GM10248 (cell line): ENCODE data around the gene CDH23.

Experiments used
- CTCF ChIA-PET: fragments of 300-600 bp; sonication (Branson Sonifier 250); formaldehyde crosslinking; extraction: SDS; loops from one replicate; lab custom pipeline; 2021; ENCODE audit warnings: antibody characterized with exemption; lab: Yijun Ruan, JAX
- POLR2A ChIA-PET: fragments of 350-650 bp; sonication (Branson Sonifier 250); formaldehyde crosslinking; extraction: SDS; loops from one replicate; lab custom pipeline; 2020; ENCODE audit warnings: antibody characterized with exemption; lab: Yijun Ruan, JAX
- DNase-seq: peaks from one replicate; pipeline ENCODE4 v3.0.0; 2012; ENCODE audit errors: extremely low spot score
- TF ChIP-seq, protein P1 (sequence below): IDR thresholded peaks from 2 replicates; pipeline ENCODE4 v1.5.1; 2012; ENCODE audit warnings: mild to moderate bottlenecking, low read depth; ENCODE audit errors: extremely low read depth, missing control alignments, control extremely low read depth

CDH23 gene

DNA sequence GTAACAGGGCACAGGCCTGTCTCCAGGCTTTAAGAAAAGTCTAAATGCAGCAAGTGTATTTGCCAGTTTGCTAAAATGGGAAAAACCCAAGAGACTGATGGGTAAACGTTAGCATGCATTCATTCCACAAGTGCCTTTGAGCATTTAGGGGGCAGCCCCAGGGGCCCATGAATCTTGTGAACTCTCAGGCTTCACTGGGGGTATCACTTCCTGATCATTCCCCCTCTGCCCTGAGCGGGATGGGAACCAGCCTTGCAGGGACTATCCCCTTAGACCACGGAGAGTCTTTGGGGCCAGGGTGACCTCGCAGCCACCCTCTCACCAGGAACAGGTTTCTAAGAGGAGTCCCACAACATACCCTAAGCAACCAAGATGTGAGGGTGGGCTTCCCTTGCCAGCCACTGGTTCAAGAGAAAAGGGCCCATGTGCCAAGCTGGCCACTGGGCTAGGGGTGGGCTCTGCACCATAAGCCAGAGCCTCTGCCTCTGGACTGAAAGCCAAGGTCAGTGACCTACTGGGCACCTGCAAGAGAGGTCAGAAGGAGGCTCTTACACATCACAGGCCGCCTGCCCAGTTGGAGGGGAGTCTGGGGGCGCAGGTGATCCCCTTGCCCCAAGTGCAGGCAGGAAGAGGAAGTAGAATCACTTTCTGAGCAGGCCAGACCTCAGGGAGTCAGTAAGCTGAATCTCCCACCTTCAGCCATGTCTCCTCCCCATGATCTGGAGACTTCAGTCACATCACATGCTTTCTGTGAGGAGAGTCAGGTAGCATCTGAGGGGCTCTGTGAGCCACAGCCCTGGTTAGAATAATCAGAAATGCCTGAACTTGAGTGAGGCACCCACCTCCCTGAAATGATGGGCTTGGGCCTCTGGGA lies 247.8 kb downstream of the CDH23 start:
- ChIA-PET POLR2A (no interaction called here), CTCF (interaction anchor here (0.8 to 1.9 kb wide), 4 partner anchors 7 to 129 kb away, joined by 3 to 6 read pairs (median 4); no protein-coding TSS in a partner anchor)
- DNase-seq: peak; percentile 69

DNA sequence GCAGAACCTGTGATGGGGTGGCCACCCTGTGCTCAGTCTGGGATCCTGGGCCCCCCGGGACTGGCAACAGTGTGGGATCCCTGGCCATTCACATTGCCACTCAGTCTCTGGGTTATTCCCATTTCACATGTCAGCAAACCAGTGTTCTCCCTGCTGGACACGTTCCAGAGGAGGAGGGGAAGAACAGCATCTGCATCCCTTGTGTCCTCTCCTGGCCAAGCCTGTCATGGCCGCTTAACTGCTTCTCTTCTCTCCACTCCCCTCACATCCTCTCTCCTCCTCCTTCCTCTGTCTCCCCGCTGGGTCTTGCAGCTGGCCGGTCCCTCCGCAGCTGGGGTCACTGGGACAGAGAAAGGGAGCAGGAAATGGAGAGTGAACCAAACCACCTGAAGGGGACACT lies 248.5 kb downstream of the CDH23 start:
- POLR2A ChIA-PET: no interaction called here
- CTCF ChIA-PET: interaction anchor here (1.1 to 1.9 kb wide), 5 partner anchors 13 to 129 kb away, joined by 3 to 6 read pairs (median 4); no protein-coding TSS in a partner anchor
- DNase-seq: no peak
- TF ChIP-seq, protein P1, sequence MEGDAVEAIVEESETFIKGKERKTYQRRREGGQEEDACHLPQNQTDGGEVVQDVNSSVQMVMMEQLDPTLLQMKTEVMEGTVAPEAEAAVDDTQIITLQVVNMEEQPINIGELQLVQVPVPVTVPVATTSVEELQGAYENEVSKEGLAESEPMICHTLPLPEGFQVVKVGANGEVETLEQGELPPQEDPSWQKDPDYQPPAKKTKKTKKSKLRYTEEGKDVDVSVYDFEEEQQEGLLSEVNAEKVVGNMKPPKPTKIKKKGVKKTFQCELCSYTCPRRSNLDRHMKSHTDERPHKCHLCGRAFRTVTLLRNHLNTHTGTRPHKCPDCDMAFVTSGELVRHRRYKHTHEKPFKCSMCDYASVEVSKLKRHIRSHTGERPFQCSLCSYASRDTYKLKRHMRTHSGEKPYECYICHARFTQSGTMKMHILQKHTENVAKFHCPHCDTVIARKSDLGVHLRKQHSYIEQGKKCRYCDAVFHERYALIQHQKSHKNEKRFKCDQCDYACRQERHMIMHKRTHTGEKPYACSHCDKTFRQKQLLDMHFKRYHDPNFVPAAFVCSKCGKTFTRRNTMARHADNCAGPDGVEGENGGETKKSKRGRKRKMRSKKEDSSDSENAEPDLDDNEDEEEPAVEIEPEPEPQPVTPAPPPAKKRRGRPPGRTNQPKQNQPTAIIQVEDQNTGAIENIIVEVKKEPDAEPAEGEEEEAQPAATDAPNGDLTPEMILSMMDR: no peak

More for the DNA sequence above, 247.8 kb downstream of the CDH23 start:
- TF ChIP-seq, protein P1: no peak

DNA sequence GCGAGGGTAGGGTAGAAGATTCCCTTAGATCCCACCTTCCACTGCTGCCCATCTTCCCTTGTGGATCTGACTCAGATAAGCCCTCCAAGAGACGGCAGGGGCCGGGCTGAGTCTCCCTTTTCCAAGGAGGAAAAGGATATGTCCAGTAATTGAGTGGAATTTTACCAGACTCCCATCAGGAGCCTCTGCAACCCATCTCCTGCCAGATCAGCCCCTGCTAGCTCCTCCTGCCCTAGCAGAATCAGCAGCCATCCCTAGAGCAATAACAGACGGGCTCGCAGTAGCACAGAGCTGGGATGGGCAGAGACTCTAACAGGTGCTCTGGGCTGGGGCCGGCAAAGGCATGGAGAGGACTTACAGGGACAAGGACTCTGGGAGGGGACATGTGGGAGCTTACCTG lies 249.3 kb downstream of the CDH23 start:
- CTCF ChIA-PET: interaction anchor here (0.9 to 1.9 kb wide), 10 partner anchors 12 to 270 kb away, joined by 3 to 6 read pairs (median 3); no protein-coding TSS in a partner anchor

DNA sequence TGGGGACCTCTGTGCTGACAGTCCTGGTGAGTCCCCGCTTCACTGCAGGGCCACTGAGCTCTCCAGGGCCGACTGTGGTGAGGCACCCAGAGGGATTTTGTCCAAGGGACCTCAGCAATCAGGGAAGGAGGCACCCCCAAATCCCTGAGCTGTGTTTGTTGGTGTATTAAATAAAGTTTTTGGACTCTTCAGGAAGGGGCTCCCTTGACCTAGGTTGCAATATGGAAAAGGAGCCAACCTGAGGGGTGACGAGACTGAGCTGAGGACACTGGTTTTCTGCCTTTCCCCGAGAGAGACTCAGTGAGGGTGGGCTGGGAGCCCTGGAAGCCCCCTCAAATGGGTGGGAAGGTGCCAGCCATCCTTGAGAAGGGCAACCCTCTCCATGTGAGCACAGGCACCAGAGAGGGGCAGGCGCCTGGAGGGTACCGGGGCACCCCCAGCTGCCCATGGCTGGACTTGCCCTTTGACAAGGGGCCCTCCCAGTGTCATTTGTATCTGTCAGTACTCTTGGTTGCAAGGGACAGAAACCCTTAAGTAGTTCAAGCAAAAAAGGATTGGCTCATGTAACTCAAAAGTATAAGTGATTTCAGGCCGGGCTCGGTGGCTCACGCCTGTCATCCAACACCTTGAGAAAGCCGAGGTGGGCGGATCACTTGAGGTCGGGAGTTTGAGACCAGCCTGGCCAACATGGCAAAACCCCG lies 250.0 kb downstream of the CDH23 start:
- ChIA-PET POLR2A (no interaction called here), CTCF (interaction anchor here (0.9 to 1.8 kb wide), 8 partner anchors 13 to 270 kb away, joined by 3 to 6 read pairs (median 3); no protein-coding TSS in a partner anchor)
- TF ChIP-seq, protein P1: no peak
- DNase-seq: no peak

More for the DNA sequence above, 249.3 kb downstream of the CDH23 start:
- POLR2A ChIA-PET: no interaction called here
- TF ChIP-seq, protein P1: no peak
- no peak for DNase-seq

DNA sequence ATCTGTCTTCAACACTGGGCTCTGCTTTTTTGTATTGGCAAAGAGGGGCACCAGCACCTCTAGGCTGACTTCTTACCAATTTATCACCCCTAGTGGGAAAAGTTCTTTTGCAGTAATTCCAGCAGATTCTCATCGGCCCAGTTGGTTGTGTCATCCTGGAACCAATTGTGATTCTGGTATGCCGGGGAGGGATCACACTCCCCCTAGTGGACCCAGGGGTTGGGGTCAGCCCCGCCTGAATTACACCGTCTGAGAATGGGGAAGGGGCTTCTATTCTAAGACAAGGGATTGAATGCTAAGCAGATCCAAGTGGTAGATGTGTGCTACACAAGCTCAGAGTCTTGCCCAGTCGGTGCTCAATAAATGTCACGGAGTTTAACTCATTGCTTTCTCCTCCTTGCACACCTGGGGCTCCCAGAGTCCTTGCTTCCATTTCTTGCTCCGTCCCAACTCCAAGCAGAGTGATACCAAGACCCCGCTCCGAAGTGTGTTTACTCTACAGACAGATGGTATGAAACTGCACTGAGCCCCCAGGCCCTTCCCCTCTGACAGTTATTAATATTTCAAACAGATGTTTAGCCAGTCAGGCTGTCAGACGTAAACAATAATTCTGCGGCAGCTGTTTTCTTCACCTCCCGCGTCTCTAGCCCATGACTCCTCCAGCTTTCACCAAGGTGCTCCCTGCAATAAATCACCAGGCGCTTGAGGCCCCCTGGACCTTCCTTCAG lies 251.0 kb downstream of the CDH23 start:
- ChIA-PET CTCF (interaction anchor here (1.1 kb wide), 1 partner anchor 60 kb away, joined by 4 read pairs; no protein-coding TSS in a partner anchor), POLR2A (no interaction called here)
- TF ChIP-seq, protein P1: peak; percentile 19
- DNase-seq: no peak
